Measurements from ENCODE around the gene UBALD2.

Gene UBALD2

DNA sequence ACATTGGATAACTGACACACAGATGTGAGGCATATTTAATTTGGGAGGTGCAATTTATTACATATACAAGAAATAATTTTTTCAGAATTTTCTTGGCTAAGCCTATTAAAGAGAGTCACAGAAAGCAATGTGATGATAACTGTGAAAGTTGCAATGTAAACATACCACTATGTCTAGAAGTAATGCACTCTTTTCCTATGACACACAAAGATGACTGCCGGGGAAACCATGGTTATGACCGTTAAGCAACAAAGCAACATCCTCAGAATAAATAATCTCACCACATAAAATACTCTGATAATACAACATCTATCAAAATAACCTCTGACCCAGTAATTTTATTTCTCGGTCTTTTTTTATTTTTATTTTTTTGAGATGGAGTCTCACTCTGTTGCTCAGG lies 53.4 kb downstream of the UBALD2 start:
- no peak for DNase-seq

All from right kidney (tissue), 1 donor.